Activated naive CD4-positive, alpha-beta T cell (primary cell): Measurements from ENCODE around the gene NOP56.

ENCODE experiments used
- DNase-seq, 4 experiments: peaks; one replicate each; lab custom pipeline; 2025; lab: John Stamatoyannopoulos, UW

The NOP56 gene

GRCh38 chr20:2701671-2702081 lies 49.2 kb downstream of the NOP56 start:
- DNase-seq = no peak

GRCh38 chr20:2703716-2704475 lies 51.5 kb downstream of the NOP56 start:
- DNase-seq = no peak

- no peak for DNase-seq
Observed at GRCh38 chr20:2705931-2706645, 53.7 kb downstream of the NOP56 start.

GRCh38 chr20:2706688-2707352 lies 54.4 kb downstream of the NOP56 start:
- DNase-seq = no peak

GRCh38 chr20:2707353-2708072 lies 55.1 kb downstream of the NOP56 start:
- DNase-seq = no peak
